Measurements from ENCODE around the gene HSPA1A. TPM values are rescaled to one million over a fixed set of nuclear protein-coding genes. Genes with fewer than 3 reads are reported as not detected.

HSPA1A gene
- polyA plus RNA-seq, 3 donors, result 144 to 215 (median 200) TPM

DNA sequence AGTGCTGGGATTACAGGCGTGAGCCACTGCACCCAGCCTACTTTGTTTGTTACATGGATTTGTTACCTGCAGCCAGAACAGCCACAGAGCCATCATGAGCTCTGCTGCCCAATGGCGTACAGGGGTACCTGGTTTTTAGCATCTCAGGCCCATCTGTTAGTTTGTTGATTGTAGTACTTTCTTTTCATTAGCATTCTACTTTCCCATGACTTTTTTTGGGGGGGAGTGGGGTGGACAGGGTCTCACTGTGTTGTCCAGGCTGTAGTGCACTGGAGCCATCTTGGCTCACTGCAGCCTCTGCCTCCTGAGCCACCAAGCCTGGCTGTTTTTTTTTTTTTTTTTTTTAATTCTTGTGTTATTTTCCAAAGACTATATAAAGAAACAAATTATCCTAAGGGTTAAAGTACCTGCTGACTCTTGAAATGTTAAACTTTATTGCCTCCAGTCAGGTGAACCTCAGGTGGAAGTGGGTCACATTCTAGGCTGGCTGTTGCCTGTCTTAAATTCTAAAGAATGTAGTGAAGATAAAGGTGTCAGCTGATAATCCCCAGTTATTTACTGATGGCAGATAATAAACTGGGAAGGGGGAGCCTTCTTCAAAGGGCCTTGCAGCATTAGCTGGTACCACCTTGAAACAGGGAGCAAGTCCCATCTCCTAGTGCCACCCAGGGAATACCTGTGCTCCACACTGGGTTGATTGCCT is 32.1 kb downstream of the HSPA1A start:
- Mint-ChIP-seq H3K36me3 (peaks cover 2 to 3% of the 10 kb centered on the region in 2 donors), H3K27ac (no peak overlapping the region), H3K4me1 (no peaks in the 10 kb centered on the region), H3K4me3 (no peak overlapping the region), H3K9me3 (peaks cover 0 to 2% (median under 1%) of the 10 kb centered on the region in 7 donors), H3K27me3 (ENCODE audit: low read depth in 3 of 3) (peaks cover 0 to 3% (median 2%) of the 10 kb centered on the region in 3 donors)
- no peaks in the 10 kb centered on the region for H3K9me3 ChIP-seq (replicated peaks in 1 of 2; ENCODE audit: control insufficient read depth in 1 of 2, insufficient read depth in 1 of 2, low read length in 2 of 2)
- DNase-seq, result no peak
- no peaks in the 10 kb centered on the region for H4K20me1 ChIP-seq (ENCODE audit: insufficient read depth, low read length)
- H3K79me2 ChIP-seq (ENCODE audit: insufficient read depth, low read length), result no peaks in the 10 kb centered on the region
- intact Hi-C loops (cut with micrococcal nuclease), result no loop called here
- no peak overlapping the region for H2AFZ ChIP-seq (ENCODE audit: insufficient read depth, low read depth, low read length, poor library complexity, severe bottlenecking)
- no peaks in the 10 kb centered on the region for H3K4me1 ChIP-seq (ENCODE audit: control insufficient read depth in 1 of 2, insufficient read depth in 2 of 2, low read length in 2 of 2)
- H3K9ac ChIP-seq (ENCODE audit: insufficient read depth, low read length, poor library complexity, severe bottlenecking), result no peak overlapping the region
- 100% methylated on average over 1 of the region's 2 CpGs for whole genome bisulfite sequencing (ENCODE audit: insufficient coverage)
- no peak overlapping the region for H3K4me2 ChIP-seq (replicated peaks; ENCODE audit: extremely low read depth, low read length, poor library complexity, severe bottlenecking)
- TF ChIP-seq CTCF (IDR thresholded peaks at IDR 0.05), result no peak
- H3K4me3 ChIP-seq (replicated peaks in 1 of 3; ENCODE audit: low read depth in 2 of 3, low read length in 3 of 3), result no peak overlapping the region
- no peaks in the 10 kb centered on the region for H3K36me3 ChIP-seq (replicated peaks in 1 of 2; ENCODE audit: control insufficient read depth in 1 of 2, insufficient read depth in 2 of 2, low read length in 2 of 2)
- no peak overlapping the region for H3K27ac ChIP-seq (ENCODE audit: low read depth in 1 of 2, low read length in 2 of 2)
- no peaks in the 10 kb centered on the region for H3K27me3 ChIP-seq (ENCODE audit: control insufficient read depth in 2 of 2, insufficient read depth in 2 of 2, low read length in 2 of 2)

DNA sequence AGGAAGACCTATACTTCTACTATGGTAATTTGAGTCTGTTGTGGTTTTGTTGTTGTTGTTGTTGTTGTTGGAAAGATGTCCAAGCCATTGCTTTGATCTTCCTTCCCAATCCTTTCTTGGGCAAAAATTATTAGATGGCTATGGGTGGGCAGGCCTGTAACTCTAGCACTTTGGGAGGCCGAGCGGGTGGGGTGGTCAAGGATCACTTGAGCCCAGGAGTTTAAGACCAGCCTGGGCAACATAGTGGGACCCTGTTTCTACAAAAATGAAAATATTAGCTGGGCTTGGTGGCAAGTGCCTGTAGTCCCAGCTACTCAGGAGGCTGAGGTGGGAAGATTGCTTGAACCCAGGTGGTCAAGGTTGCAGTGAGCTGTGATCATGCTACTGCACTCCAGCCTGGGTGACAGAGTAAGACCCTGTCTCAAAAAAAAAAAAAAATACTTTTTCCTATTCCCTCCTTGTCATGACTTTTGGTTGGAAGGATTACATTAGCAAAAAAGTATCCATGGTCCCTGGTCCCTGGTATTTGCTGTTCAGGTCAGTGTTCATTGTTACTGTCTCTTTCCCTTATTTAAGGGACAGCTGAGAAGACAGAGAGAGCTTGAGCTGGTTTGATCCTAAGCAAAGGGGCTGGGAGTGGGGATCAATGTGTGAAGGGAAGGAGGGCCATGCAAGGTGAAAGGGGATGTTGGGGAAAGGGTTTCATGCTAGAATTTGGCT is 35.6 kb downstream of the HSPA1A start:
- no peaks in the 10 kb centered on the region for H4K20me1 ChIP-seq (ENCODE audit: insufficient read depth, low read length)
- DNase-seq, result no peak
- H2AFZ ChIP-seq (ENCODE audit: insufficient read depth, low read depth, low read length, poor library complexity, severe bottlenecking), result no peak overlapping the region
- no peak overlapping the region for H3K4me2 ChIP-seq (replicated peaks; ENCODE audit: extremely low read depth, low read length, poor library complexity, severe bottlenecking)
- Mint-ChIP-seq H3K9me3 (peaks cover 0 to 10% (median 6%) of the 10 kb centered on the region in 7 donors), H3K4me3 (no peak overlapping the region), H3K4me1 (no peaks in the 10 kb centered on the region), H3K27me3 (ENCODE audit: low read depth in 3 of 3) (peaks cover 0 to 3% (median 2%) of the 10 kb centered on the region in 3 donors), H3K36me3 (peaks cover 0 to 13% of the 10 kb centered on the region in 2 donors), H3K27ac (peak overlapping the region in 2 of 7 donors; percentile 25 to 42)
- H3K27ac ChIP-seq (ENCODE audit: low read depth in 1 of 2, low read length in 2 of 2), result no peak overlapping the region
- 100% methylated on average over 2 of the region's 2 CpGs for WGBS (ENCODE audit: insufficient coverage)
- intact Hi-C loops (cut with micrococcal nuclease), result no loop called here
- H3K9ac ChIP-seq (ENCODE audit: insufficient read depth, low read length, poor library complexity, severe bottlenecking), result no peak overlapping the region
- H3K4me1 ChIP-seq (ENCODE audit: control insufficient read depth in 1 of 2, insufficient read depth in 2 of 2, low read length in 2 of 2), result no peaks in the 10 kb centered on the region
- no peaks in the 10 kb centered on the region for H3K27me3 ChIP-seq (ENCODE audit: control insufficient read depth in 2 of 2, insufficient read depth in 2 of 2, low read length in 2 of 2)
- peaks cover 0 to 4% of the 10 kb centered on the region in 2 donors for H3K9me3 ChIP-seq (replicated peaks in 1 of 2; ENCODE audit: control insufficient read depth in 1 of 2, insufficient read depth in 1 of 2, low read length in 2 of 2)
- H3K79me2 ChIP-seq (ENCODE audit: insufficient read depth, low read length), result no peaks in the 10 kb centered on the region
- TF ChIP-seq CTCF (IDR thresholded peaks at IDR 0.05), result no peak
- H3K4me3 ChIP-seq (replicated peaks in 1 of 3; ENCODE audit: low read depth in 2 of 3, low read length in 3 of 3), result no peak overlapping the region
- H3K36me3 ChIP-seq (replicated peaks in 1 of 2; ENCODE audit: control insufficient read depth in 1 of 2, insufficient read depth in 2 of 2, low read length in 2 of 2), result no peaks in the 10 kb centered on the region
